Measurements from ENCODE around the gene VSTM4.

Gene VSTM4

DNA sequence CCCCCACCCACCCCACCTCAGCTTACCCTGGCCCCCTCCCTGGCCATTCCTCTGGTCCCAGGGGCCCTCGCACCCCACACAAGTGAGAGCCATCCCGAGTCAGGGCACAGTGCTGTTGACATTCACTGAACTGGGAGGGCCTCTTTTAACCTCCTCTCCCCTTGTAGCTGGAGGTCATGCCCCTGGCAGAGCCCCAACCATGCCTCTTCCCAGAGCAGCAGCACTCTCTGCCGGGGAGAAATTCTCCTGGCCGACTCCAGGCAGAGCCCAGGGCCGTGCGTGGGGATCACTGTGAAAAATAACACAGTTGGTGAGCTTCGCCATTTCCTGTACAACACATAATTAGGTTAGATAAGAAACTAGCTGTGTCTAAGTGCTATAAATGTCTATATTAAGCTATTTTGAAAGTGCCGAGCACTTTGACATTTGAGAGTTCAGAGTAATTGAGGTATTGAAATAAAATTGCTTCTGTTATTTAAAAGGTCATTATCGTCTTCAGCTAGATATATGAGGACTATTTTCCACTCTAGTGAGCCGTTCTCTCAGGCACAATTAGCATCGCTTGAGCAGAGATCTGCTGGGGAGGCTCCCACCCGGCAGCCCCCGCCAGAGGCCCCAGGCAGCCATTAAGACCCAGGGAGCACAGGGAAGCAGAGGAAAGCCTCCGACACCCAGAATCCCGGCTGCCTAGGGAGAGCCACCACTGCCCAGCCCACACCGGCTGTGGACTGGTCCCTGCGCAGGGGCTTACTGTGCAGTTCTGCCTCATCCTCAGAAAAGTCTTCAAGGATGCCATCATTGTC lies 113.3 kb downstream of the VSTM4 start:
- TF ChIP-seq, protein P1, sequence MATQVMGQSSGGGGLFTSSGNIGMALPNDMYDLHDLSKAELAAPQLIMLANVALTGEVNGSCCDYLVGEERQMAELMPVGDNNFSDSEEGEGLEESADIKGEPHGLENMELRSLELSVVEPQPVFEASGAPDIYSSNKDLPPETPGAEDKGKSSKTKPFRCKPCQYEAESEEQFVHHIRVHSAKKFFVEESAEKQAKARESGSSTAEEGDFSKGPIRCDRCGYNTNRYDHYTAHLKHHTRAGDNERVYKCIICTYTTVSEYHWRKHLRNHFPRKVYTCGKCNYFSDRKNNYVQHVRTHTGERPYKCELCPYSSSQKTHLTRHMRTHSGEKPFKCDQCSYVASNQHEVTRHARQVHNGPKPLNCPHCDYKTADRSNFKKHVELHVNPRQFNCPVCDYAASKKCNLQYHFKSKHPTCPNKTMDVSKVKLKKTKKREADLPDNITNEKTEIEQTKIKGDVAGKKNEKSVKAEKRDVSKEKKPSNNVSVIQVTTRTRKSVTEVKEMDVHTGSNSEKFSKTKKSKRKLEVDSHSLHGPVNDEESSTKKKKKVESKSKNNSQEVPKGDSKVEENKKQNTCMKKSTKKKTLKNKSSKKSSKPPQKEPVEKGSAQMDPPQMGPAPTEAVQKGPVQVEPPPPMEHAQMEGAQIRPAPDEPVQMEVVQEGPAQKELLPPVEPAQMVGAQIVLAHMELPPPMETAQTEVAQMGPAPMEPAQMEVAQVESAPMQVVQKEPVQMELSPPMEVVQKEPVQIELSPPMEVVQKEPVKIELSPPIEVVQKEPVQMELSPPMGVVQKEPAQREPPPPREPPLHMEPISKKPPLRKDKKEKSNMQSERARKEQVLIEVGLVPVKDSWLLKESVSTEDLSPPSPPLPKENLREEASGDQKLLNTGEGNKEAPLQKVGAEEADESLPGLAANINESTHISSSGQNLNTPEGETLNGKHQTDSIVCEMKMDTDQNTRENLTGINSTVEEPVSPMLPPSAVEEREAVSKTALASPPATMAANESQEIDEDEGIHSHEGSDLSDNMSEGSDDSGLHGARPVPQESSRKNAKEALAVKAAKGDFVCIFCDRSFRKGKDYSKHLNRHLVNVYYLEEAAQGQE (IDR thresholded peaks at IDR 0.05; ENCODE audit: insufficient replicate concordance, low read depth), result no peak
- no peak for TF ChIP-seq POLR2AphosphoS5 (IDR thresholded peaks at IDR 0.05; ENCODE audit: low read depth)
- TF ChIP-seq SPI1 (IDR thresholded peaks at IDR 0.05; ENCODE audit: borderline replicate concordance, low read depth), result no peak
- TF ChIP-seq, protein P2, sequence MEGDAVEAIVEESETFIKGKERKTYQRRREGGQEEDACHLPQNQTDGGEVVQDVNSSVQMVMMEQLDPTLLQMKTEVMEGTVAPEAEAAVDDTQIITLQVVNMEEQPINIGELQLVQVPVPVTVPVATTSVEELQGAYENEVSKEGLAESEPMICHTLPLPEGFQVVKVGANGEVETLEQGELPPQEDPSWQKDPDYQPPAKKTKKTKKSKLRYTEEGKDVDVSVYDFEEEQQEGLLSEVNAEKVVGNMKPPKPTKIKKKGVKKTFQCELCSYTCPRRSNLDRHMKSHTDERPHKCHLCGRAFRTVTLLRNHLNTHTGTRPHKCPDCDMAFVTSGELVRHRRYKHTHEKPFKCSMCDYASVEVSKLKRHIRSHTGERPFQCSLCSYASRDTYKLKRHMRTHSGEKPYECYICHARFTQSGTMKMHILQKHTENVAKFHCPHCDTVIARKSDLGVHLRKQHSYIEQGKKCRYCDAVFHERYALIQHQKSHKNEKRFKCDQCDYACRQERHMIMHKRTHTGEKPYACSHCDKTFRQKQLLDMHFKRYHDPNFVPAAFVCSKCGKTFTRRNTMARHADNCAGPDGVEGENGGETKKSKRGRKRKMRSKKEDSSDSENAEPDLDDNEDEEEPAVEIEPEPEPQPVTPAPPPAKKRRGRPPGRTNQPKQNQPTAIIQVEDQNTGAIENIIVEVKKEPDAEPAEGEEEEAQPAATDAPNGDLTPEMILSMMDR (IDR thresholded peaks at IDR 0.05; ENCODE audit: insufficient read depth, low read length), result no peak
- TF ChIP-seq GABPA (IDR thresholded peaks at IDR 0.05; ENCODE audit: low read depth), result no peak
- H3K27ac ChIP-seq (replicated peaks), result no peak overlapping the region
- H3K4me3 ChIP-seq (replicated peaks; ENCODE audit: insufficient read depth, low read length), result no peak overlapping the region
- H3K27me3 ChIP-seq (ENCODE audit: insufficient read depth, poor library complexity, severe bottlenecking), result no peaks in the 10 kb centered on the region
- DNase-seq (ENCODE audit: low read depth in 1 of 2, low spot score in 1 of 2), result no peak

DNA sequence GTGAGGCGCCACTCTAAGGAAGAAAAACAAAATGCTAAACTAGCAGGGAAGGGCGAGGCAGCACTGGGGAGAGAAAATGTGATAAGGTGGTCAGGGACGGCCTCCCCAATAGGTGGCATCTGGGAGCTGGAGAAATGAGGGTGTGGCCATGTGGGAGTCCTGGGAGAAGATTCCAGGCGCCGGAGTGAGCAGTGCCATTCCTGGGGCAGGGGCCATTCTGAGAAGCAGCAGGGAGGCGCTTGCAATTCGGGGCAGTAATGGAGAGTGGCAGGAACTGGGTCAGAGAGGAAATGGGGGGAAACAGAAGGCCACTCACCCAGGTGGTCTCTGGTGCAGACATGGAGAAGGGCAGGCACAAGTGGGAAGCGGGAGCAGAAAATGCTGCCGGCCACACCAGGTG lies 113.9 kb downstream of the VSTM4 start:
- H3K27ac ChIP-seq (replicated peaks), result no peak overlapping the region
- no peaks in the 10 kb centered on the region for H3K27me3 ChIP-seq (ENCODE audit: insufficient read depth, poor library complexity, severe bottlenecking)
- H3K4me3 ChIP-seq (replicated peaks; ENCODE audit: insufficient read depth, low read length), result no peak overlapping the region
- TF ChIP-seq POLR2AphosphoS5 (IDR thresholded peaks at IDR 0.05; ENCODE audit: low read depth), result no peak
- no peak for TF ChIP-seq GABPA (IDR thresholded peaks at IDR 0.05; ENCODE audit: low read depth)
- no peak for TF ChIP-seq SPI1 (IDR thresholded peaks at IDR 0.05; ENCODE audit: borderline replicate concordance, low read depth)
- TF ChIP-seq, protein P1 (IDR thresholded peaks at IDR 0.05; ENCODE audit: insufficient replicate concordance, low read depth), result no peak
- TF ChIP-seq, protein P2 (IDR thresholded peaks at IDR 0.05; ENCODE audit: insufficient read depth, low read length), result no peak
- DNase-seq (ENCODE audit: low read depth in 1 of 2, low spot score in 1 of 2), result no peak

DNA sequence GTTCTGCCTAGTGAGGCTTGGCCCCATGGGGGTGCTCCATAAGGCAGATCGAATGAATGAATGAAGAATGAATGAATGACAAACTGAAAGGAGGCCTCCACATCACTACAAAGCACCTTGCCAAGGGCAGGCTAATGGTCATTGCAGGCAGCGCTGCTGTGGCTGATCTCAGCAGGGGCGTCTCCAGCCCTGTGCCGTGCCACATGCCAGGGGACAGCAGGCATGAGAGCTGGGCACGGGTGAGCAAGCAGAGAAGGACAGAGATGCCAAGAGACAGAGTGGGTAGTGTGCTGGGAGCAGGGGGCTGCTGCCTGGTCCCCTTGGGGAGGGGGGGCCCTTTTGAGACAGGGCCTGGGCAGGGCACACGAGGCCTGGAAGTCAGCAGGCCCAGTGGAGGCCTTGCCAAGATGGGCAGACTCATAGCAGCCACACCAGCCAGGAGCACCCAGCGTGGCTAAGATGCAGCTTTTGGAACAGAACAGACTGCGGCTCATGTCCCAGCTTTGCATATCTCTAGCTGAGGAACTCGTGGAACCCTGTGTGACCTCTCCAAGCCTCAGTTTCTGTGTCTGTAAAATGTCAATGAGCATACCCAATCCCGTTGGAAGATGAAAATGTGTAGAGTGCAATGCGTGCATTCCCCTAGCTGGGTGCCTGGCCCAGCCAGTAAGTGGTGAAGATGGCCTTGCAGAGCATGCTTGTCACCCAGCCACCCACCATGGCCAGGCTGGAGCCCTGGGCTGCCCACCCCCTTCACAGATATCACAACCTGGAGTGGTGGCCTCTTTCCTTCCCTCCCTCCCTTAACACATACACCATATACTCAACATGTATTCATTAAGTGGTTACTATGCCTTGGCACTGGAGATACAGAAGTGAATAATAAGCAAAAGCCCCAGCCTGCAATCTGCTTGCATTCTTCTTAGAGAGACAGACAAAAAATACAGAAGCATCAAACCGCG lies 114.6 kb downstream of the VSTM4 start:
- H3K27me3 ChIP-seq (ENCODE audit: insufficient read depth, poor library complexity, severe bottlenecking), result no peaks in the 10 kb centered on the region
- H3K4me3 ChIP-seq (replicated peaks; ENCODE audit: insufficient read depth, low read length), result no peak overlapping the region
- TF ChIP-seq, protein P1 (IDR thresholded peaks at IDR 0.05; ENCODE audit: insufficient replicate concordance, low read depth), result no peak
- TF ChIP-seq POLR2AphosphoS5 (IDR thresholded peaks at IDR 0.05; ENCODE audit: low read depth) (no peak), GABPA (IDR thresholded peaks at IDR 0.05; ENCODE audit: low read depth) (no peak), SPI1 (IDR thresholded peaks at IDR 0.05; ENCODE audit: borderline replicate concordance, low read depth) (no peak)
- TF ChIP-seq, protein P2 (IDR thresholded peaks at IDR 0.05; ENCODE audit: insufficient read depth, low read length), result no peak
- no peak for DNase-seq (ENCODE audit: low read depth in 1 of 2, low spot score in 1 of 2)
- no peak overlapping the region for H3K27ac ChIP-seq (replicated peaks)

Data from HL-60 (cell line).